Suprapubic skin (tissue), 4 donors: ENCODE results near the gene ZBTB25.
A peak's percentile ranks its signal among the peaks of the same experiment; 100 is the strongest.

ENCODE experiments used
- EP300 ChIP-seq: sonication (generic); formaldehyde crosslinking; IDR thresholded peaks from one replicate; pipeline ENCODE4 v1.6.1; 2017; ENCODE audit warnings: antibody characterized with exemption
- POLR2A ChIP-seq, 2 donors: fragments of 450-650 bp; IDR thresholded peaks; one replicate each; pipeline ENCODE4 v1.6.1; 2017; ENCODE audit warnings: antibody characterized with exemption in 2 of 2, mild to moderate bottlenecking in 2 of 2, moderate library complexity in 2 of 2
- POLR2AphosphoS5 ChIP-seq, 3 donors: sonication (generic); formaldehyde crosslinking; IDR thresholded peaks; one replicate each; pipeline ENCODE4 v1.6.1; 2017; ENCODE audit warnings: antibody characterized with exemption in 3 of 3
- TF ChIP-seq, protein P1 (sequence below), 2 donors: fragments of 200-600 bp in 1 of 2; fragments of 450-650 bp in 1 of 2; sonication (generic) in 1 of 2; IDR thresholded peaks; one replicate each; pipeline ENCODE4 v1.5.1; 2016 to 2019; ENCODE audit warnings: antibody characterized with exemption in 2 of 2, mild to moderate bottlenecking in 1 of 2, moderate library complexity in 1 of 2

DNA sequence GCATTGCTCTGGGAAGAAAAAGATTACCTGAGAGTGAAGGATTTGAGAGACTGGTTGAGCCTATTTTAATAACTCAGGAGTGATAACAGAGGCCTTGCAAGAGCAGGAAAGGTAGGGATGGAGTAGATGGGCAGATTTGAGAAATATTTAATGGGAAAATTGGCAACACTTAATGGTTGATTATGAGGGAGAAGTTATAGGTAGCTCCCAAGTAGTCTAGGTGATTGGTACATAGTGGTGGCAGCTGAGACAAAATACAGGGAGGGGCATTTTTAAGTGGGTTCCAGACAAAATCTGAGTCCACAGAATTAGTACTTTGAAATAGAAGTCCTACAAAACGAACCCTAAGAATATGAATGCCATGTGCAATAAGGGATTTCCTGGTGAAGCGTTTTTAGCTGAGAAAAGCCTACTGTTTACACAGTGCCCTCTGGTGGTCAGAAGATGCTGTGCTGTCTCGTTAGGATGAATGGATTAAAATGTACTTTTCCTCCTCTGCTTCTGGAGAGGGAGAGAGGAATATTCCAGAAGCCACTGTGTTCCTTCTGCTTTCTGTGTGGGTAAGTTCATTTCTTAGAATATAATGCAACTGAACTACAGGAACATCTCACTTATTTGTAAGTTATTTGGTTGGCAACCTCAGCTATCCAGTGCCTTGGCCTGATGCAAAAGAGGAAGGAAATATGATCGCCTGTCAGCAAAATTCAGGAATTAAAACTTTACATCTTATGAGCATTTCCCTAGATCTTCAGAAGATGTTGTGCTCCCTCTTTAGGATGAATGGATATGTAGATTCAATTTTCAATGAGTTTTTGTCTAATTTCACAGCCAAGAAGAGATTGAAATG is 7.4 kb upstream of the ZBTB25 start:
- TF ChIP-seq, protein P1, sequence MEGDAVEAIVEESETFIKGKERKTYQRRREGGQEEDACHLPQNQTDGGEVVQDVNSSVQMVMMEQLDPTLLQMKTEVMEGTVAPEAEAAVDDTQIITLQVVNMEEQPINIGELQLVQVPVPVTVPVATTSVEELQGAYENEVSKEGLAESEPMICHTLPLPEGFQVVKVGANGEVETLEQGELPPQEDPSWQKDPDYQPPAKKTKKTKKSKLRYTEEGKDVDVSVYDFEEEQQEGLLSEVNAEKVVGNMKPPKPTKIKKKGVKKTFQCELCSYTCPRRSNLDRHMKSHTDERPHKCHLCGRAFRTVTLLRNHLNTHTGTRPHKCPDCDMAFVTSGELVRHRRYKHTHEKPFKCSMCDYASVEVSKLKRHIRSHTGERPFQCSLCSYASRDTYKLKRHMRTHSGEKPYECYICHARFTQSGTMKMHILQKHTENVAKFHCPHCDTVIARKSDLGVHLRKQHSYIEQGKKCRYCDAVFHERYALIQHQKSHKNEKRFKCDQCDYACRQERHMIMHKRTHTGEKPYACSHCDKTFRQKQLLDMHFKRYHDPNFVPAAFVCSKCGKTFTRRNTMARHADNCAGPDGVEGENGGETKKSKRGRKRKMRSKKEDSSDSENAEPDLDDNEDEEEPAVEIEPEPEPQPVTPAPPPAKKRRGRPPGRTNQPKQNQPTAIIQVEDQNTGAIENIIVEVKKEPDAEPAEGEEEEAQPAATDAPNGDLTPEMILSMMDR (IDR thresholded peaks at IDR 0.05) = peak; percentile 73 to 89
- TF ChIP-seq POLR2AphosphoS5 (IDR thresholded peaks at IDR 0.05) (no peak), POLR2A (IDR thresholded peaks at IDR 0.05) (no peak), EP300 (no peak)
